SKM-1 treated with dmso at 0.1 percent for 144 hours (cell line): ENCODE data around the gene SH3RF3.
A peak's percentile ranks its signal among the peaks of the same experiment; 100 is the strongest.

Source experiments
- DNase-seq: peaks from one replicate; lab custom pipeline; 2025; ENCODE audit not compliant: unreplicated experiment; lab: John Stamatoyannopoulos, UW

The SH3RF3 gene

GRCh38 chr2:109508556-109508955 lies 379.6 kb downstream of the SH3RF3 start:
- DNase-seq: no peak

GRCh38 chr2:109510136-109511028 lies 381.4 kb downstream of the SH3RF3 start:
- peak; percentile 53 for DNase-seq

- no peak for DNase-seq
Observed at GRCh38 chr2:109511168-109511567, 382.2 kb downstream of the SH3RF3 start.

- no peak for DNase-seq
Observed at GRCh38 chr2:109512076-109512475, 383.1 kb downstream of the SH3RF3 start.

GRCh38 chr2:109513230-109513629 lies 384.2 kb downstream of the SH3RF3 start:
- no peak for DNase-seq

- DNase-seq: no peak
Observed at GRCh38 chr2:109513749-109514588, 385.0 kb downstream of the SH3RF3 start.

DNA sequence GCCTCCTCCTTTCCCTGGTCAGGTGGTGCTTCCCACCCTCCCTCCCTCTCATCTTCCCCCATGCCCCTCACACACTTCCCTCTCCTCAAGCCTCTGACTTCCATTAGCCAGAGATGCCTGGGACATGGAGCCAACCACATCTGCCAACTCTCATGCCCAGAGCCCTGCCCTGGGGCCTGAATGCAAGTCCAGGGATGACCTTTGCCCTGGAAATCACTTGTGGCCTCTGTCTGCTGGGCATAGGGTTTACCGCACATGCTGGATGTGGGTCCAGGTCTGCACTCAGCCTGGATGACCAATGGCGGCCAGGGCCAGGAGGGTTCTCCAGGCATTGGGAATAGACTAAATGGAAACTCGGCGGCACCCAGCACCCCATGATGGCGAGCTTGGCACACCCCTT lies 385.9 kb downstream of the SH3RF3 start:
- no peak for DNase-seq

DNA sequence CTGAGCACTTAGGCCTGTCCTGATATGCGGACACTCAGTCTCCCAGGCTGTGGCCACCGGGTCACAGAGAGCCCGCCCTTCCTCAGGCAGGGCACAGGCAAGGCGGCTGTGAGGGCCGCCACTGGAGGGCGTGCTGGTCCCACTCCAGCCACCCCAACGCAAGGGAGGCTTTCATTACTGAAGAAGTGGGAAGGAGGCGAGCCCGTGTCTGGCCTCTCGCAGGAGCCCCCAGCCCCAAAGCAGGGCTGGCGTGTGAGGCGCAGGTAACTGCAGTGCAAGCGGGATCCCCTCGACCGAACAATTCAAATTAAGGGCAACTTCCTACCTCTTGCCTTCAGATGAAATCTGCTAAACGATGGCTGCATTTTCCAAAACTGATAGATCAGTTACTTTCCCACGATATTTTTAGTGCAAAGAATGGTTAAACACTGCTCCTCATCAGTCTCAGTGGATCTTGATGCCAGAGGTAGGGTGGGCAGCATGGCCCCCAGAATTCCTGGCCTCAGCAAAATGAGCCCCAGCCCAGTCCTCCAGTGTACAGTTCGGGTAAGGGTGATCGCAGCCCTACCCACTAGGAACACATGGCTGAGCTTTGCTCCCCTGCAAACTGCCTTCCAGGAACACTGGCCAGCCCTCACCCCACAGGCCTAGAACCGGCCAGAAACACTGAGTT lies 387.6 kb downstream of the SH3RF3 start:
- DNase-seq: peak; percentile 58

DNA sequence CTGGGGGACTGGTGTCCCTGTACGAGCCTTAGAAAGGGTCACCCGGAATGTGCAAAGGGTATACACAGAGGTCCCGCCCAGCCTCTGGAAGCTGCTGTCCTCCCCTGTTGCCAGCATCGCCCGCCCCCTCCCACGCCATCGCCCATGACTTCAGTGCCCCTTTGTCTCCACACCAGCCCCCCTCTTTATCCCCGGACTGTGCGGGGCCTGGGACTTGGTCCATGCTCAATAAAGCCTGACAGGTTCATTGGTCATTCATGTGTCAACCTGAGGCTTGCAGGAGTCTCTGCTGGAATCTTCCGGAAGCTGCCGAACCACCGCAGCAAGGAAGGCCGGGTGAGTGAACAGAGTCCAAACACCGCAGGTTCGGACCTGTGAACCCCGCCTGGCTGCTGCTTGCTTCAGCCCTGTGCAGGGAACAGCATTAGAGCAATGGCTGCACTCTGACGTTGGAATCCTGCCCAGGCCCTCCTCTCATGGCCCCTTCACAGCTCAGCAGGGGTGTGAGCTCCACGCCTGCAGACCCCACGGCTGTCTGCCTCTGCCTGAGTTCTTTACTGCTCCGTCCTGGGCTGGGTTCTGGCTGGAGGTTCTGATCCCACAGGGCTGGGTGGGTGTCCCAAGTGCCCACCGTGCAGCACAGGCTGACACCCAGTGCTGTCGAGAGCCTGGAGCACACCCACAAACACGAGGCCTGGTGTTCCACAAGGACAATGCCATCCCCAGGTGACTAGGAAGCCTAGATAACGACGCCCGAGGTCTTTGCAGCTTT lies 388.3 kb downstream of the SH3RF3 start:
- DNase-seq: no peak

DNA sequence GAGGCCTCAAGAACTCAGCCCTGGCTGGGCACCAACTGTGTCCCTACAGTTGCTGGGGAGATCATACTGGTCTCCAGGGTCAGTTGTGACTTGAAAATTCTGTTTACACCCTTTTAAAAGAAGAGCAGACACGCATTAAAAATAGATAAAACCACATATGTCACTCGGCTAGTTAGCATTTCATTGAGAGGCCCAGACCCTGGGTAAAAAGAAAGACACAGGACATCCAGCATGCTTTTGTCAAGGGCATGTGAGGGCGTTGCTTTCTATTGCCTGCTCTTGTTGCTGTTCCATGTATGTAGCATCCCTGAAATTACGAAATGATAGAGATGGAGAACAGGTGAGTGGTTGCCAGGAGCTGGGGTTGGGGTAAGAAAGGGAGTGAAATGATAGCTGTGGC lies 390.5 kb downstream of the SH3RF3 start:
- DNase-seq: no peak

GRCh38 chr2:109521233-109522062 lies 392.4 kb downstream of the SH3RF3 start:
- no peak for DNase-seq

GRCh38 chr2:109522063-109522374 lies 393.0 kb downstream of the SH3RF3 start:
- no peak for DNase-seq

- DNase-seq: no peak
Observed at GRCh38 chr2:109523121-109523520, 394.1 kb downstream of the SH3RF3 start.

GRCh38 chr2:109523536-109524361 lies 394.7 kb downstream of the SH3RF3 start:
- no peak for DNase-seq

GRCh38 chr2:109525836-109526235 lies 396.8 kb downstream of the SH3RF3 start:
- DNase-seq: no peak

GRCh38 chr2:109526442-109526970 lies 397.5 kb downstream of the SH3RF3 start:
- no peak for DNase-seq

DNA sequence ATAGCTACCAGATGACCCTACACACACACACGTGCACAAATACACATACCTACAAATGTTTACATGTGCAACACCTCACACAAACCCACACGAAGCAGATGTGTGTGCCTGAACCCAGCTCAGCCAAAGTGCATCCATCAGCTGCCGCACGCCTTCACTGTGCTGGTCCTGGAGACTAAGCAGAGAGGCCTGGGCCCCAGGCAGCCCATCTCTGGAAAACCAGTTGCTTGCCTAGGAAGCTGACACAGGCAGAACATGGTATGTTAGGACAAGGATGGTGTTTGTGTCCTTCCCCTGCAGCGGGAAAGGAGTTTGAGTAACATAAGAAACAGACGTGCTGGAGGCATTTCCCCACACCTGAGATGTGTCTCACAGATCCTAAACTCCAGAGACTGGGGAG lies 398.1 kb downstream of the SH3RF3 start:
- DNase-seq: no peak

DNA sequence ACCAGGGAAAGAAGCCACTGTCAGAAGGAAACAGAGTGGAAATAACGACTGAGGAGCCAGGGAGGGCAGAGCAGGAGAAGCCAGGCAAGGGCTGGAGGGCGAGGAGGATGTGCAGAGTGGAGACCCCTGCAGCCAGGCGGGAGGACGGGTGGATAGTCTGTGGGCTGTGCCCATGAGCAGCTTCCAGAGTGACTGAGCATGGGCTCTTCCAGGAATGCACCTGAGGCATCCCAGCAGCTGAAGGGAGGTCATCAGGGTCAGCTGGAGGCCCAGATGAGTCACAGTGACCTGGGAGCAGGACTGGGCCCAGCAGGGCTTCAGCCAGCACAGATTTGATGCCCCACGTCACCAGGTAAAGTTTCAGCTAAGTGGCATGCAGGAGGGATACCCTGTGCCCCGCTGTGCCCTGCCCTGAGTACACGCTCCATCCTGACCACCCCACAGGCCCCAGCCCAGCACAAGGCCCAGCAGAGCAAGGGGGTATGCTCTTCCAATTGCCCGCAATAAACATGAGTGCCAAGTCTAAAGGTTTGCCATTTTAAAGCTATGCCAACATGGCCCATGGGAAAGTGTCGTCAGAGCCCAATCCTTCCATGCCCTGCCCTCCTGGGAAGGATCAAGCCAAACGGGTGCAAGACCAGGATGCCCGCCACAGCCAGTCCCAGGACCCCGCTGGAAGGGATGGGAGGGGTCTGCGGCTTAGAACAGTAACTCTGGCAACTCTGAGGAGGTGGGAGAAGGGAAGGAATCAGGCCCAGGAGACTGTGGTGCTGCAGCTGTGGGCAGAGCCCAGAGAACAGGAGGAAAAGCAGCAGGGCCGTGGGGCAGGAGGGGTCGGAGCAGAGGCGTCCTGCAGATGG lies 399.1 kb downstream of the SH3RF3 start:
- no peak for DNase-seq
